Mononuclear cell (primary cell): ENCODE measurements around the gene TCTA. TPM values are rescaled to one million over a fixed set of nuclear protein-coding genes. Genes with fewer than 3 reads are reported as not detected.

Source experiments
- H3K27me3 ChIP-seq: 2 replicates; pipeline ENCODE4 v1.6.0; 2011; ENCODE audit warnings: low read length, control low read depth; ENCODE audit not compliant: insufficient read depth
- H3K4me1 ChIP-seq: 2 replicates; pipeline ENCODE4 v1.5.1; 2011; ENCODE audit warnings: mild to moderate bottlenecking, low read length, control low read depth; ENCODE audit not compliant: insufficient read depth
- H3K4me3 ChIP-seq: 2 replicates; pipeline ENCODE4 v1.5.1; 2011; ENCODE audit warnings: mild to moderate bottlenecking, low read length, moderate library complexity
- H3K9me3 ChIP-seq: 2 replicates; pipeline ENCODE4 v1.5.1; 2011; ENCODE audit warnings: low read depth, mild to moderate bottlenecking, control low read depth, low read length
- total RNA-seq: library from RNA; depleted of rRNA; stranded (reverse); fragments of >200 nt; gene quantifications from one replicate; pipeline ENCODE4 v1.2.3, GENCODE V29; 2012

The TCTA gene
- total RNA-seq, 1 donor, result 15.3 TPM

DNA sequence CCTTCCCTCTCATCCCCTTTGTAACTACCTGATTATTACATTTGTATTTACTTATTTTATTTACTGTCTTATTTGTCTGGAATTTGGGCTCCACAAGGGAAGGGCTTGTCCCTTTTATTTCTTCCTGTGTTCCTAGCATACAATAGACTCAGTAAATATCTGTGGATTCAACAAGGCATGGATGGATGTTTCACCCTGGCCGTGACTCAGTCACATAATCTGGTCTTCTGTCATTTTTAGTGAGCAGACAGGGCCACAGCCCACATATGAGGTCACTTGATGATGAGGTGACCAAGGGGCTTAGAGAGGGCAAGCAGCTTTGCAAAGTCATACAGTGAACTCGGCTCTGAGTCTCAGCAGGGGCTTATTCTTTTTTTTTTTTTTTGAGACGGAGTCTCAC is 50.0 kb downstream of the TCTA start:
- Histone ChIP-seq H3K9me3 (no peaks in the 10 kb centered on the region), H3K27me3 (no peaks in the 10 kb centered on the region), H3K4me1 (peaks cover 4% of the 10 kb centered on the region), H3K4me3 (no peak overlapping the region)

DNA sequence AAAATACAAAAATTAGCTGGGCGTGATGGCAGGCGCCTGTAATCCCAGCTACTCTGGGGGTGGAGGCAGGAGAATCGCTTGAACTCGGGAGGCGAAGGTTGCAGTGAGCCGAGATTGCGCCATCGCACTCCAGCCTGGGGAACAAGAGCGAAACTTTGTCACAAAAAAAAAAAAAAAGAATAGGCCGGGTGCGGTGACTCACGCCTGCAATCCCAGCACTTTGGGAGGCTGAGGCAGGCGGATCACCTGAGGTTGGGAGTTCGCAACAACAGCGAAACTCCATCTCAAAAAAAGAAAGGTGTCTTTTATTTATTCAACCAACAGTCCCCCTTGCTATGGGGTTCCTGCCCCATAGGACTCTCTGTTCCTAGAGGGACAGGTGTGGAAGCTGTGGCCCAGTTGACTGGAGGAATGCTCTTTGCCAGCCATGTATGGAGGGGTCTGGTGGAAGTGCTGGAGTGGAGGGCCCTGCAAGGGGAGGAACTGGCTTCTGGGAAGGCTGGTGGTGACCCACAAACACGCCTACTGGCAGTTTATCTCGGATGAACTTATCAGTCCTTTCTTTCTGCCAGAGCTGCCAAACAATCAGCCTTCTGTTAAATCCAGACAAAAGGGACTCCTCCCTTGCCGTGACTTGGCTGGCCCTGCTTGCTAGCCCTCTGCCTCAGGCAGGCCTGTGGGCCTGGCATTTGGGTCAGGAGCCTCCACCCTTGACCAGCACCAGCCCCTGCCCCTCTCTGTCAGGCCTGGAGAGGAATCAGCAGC is 53.2 kb downstream of the TCTA start:
- Histone ChIP-seq H3K4me1 (peaks cover 13% of the 10 kb centered on the region), H3K27me3 (no peaks in the 10 kb centered on the region), H3K9me3 (no peaks in the 10 kb centered on the region), H3K4me3 (no peak overlapping the region)

Other genes starting within 250 kb of the TCTA start
- 15.4 TPM for gene CCDC71, start 246.1 kb upstream of the TCTA start, total RNA-seq
- gene KLHDC8B, start 240.8 kb upstream of the TCTA start, total RNA-seq, result 2.7 TPM
- 5.0 TPM for gene C3orf62, start 135.2 kb upstream of the TCTA start, total RNA-seq
- gene USP4, start 72.4 kb upstream of the TCTA start, total RNA-seq, result 65.2 TPM
- 149 TPM for gene GPX1, start 54.1 kb upstream of the TCTA start, total RNA-seq
- gene RHOA, start 447 bp upstream of the TCTA start, total RNA-seq, result 595 TPM
- gene AMT, start 10.1 kb downstream of the TCTA start, total RNA-seq, result 2.6 TPM
- gene NICN1, start 16.9 kb downstream of the TCTA start, total RNA-seq, result 3.7 TPM
- gene DAG1, start 57.8 kb downstream of the TCTA start, total RNA-seq, result 9.4 TPM
- under 0.01 TPM for gene BSN, start 142.1 kb downstream of the TCTA start, total RNA-seq